HFF-Myc (cell line): ENCODE results near the gene TPM3.
A peak's percentile ranks its signal among the peaks of the same experiment; 100 is the strongest.

Experiments
- DNase-seq: peaks from one replicate; pipeline ENCODE4 v3.0.0-alpha.2; 2011; ENCODE audit warnings: low read depth; ENCODE audit errors: extremely low read depth
- H3K4me3 ChIP-seq: replicated peaks from 2 replicates; pipeline ENCODE4 v1.5.1; 2011; ENCODE audit warnings: low read depth, mild to moderate bottlenecking, control low read depth, low read length
- CTCF ChIP-seq: IDR thresholded peaks from 2 replicates; pipeline ENCODE4 v1.5.1; 2012; ENCODE audit warnings: mild to moderate bottlenecking, low read depth, low read length, control low read depth; ENCODE audit errors: missing control alignments

Gene TPM3

GRCh38 chr1:154179946-154180687 is 11.8 kb downstream of the TPM3 start:
- TF ChIP-seq CTCF = no peak
- no peak for DNase-seq
- H3K4me3 ChIP-seq = peak overlapping the region; percentile 84

GRCh38 chr1:154178911-154179811 is 12.7 kb downstream of the TPM3 start:
- TF ChIP-seq CTCF = no peak
- no peak overlapping the region for H3K4me3 ChIP-seq
- DNase-seq = no peak

- no peak for DNase-seq
- TF ChIP-seq CTCF = no peak
- H3K4me3 ChIP-seq = no peak overlapping the region
Observed at GRCh38 chr1:154178013-154178412, 13.9 kb downstream of the TPM3 start.

- TF ChIP-seq CTCF = no peak
- no peak overlapping the region for H3K4me3 ChIP-seq
- peak; percentile 64 for DNase-seq
Observed at GRCh38 chr1:154176337-154176736, 15.6 kb downstream of the TPM3 start.

- TF ChIP-seq CTCF = no peak
- no peak for DNase-seq
Observed at GRCh38 chr1:154174654-154175053, 17.2 kb downstream of the TPM3 start.

GRCh38 chr1:154171880-154172279 is 20.0 kb downstream of the TPM3 start:
- no peak overlapping the region for H3K4me3 ChIP-seq
- DNase-seq = no peak
- no peak for TF ChIP-seq CTCF

More at GRCh38 chr1:154174654-154175053, 17.2 kb downstream of the TPM3 start:
- no peak overlapping the region for H3K4me3 ChIP-seq
